Placental pericyte (primary cell): ENCODE results near the gene REC114. TPM values are rescaled to one million over a fixed set of nuclear protein-coding genes. Genes with fewer than 3 reads are reported as not detected.

ENCODE experiments used
- total RNA-seq: library from RNA; depleted of rRNA; stranded (reverse); fragments of >200 nt; gene quantifications from 2 replicates; pipeline ENCODE4 v1.2.3, GENCODE V29; 2012

Gene REC114, protein sequence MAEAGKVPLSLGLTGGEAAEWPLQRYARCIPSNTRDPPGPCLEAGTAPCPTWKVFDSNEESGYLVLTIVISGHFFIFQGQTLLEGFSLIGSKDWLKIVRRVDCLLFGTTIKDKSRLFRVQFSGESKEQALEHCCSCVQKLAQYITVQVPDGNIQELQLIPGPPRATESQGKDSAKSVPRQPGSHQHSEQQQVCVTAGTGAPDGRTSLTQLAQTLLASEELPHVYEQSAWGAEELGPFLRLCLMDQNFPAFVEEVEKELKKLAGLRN
- not detected in 2 replicates for total RNA-seq

DNA sequence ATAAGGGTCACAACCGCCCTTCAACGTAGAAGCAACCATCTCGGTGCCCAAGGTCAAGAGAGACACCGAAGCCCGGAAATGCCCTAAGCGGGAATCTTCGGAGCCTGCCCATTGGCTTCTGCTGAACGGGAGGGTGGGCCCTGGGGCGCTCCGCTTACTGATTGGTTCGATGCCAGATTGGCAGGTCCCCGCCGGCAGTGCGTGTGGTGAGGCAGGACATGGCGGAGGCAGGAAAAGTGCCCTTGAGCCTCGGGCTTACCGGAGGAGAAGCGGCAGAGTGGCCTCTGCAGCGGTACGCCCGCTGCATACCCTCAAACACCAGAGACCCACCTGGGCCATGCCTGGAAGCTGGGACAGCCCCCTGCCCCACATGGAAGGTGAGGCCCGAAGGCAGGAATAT is at the start of gene REC114:
Gene REC114, plus strand, starts transcription at position 197 of the 400 bp plus-strand sequence. Its CDS starts 22 bp downstream, at position 219.

Other genes with a start within 250 kb of the REC114 start
- gene HCN4, start 74.2 kb upstream of the REC114 start, total RNA-seq, result not detected in 2 replicates
- gene NPTN, start 190.2 kb downstream of the REC114 start, total RNA-seq, result 178 and 195 TPM in 2 replicates
- gene CD276, start 241.2 kb downstream of the REC114 start, total RNA-seq, result 137 and 150 TPM in 2 replicates